Mammary epithelial cell (primary cell): ENCODE results near the gene FASN.
"Not testable (repeated sequence)": the region's sequence is repeated elsewhere in the genome, so short reads cannot be mapped to it uniquely, and the experiment has no call there.

ENCODE experiments used
- CTCF ChIP-seq, 2 donors: IDR thresholded peaks in 1 of 2; conservative IDR thresholded peaks in 1 of 2; 2 replicates each; pipeline ENCODE4 v1.5.1; 2011 to 2012; ENCODE audit warnings: inconsistent platforms in 2 of 2, low read length in 2 of 2, mild to moderate bottlenecking in 2 of 2, control low read depth in 1 of 2, low read depth in 1 of 2; ENCODE audit not compliant: insufficient read depth in 1 of 2; ENCODE audit errors: extremely low read depth in 1 of 2
- EZH2 ChIP-seq: IDR thresholded peaks from 2 replicates; pipeline ENCODE4 v1.6.1; 2012; ENCODE audit warnings: low read length, inconsistent platforms, borderline replicate concordance

DNA sequence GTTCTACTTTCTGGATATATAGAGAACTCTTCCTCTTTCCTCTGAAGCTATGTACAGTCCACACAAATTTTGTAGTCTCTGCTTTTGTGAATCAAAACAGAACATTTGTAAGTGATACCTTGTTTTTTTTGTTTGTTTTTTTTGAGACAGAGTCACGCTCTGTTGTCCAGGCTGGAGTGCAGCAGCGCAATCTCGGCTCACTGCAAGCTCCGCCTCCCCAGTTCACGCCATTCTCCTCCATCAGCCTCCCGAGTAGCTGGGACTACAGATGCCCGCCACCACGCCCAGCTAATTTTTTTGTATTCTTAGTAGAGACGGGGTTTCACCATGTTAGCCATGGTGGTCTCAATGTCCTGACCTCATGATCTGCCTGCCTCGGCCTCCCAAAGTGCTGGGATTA is 41.9 kb upstream of the FASN start:
- TF ChIP-seq CTCF (conservative IDR thresholded peaks at IDR 0.05 in 1 of 2, IDR thresholded peaks at IDR 0.05 in 1 of 2; ENCODE audit: extremely low read depth in 1 of 2, insufficient read depth in 1 of 2, low read depth in 1 of 2, low read length in 2 of 2); EZH2: not testable (repeated sequence)
